ENCODE results near the gene NSF.
"Not testable (repeated sequence)": the region's sequence is repeated elsewhere in the genome, so short reads cannot be mapped to it uniquely, and the experiment has no call there.

GRCh38 chr17:46623790-46624189, 33.3 kb downstream of the NSF start:
- not testable (repeated sequence) for TF ChIP-seq CTCF, POLR2A (IDR thresholded peaks at IDR 0.05)
